ENCODE results near the gene AKIP1.
"Not testable (repeated sequence)": the region's sequence is repeated elsewhere in the genome, so short reads cannot be mapped to it uniquely, and the experiment has no call there.

AKIP1 gene

GRCh38 chr11:8911029-8911823 lies at the start of gene AKIP1:
TSS of gene AKIP1 (plus strand) at chr11:8911189. CDS start at chr11:8911450, 261 bp downstream.
- peak; percentile 91 to 92 for DNase-seq
- TF ChIP-seq GATA1 (IDR thresholded peaks at IDR 0.05; ENCODE audit: low read depth, low read length), result no peak
- peak; percentile 62 for TF ChIP-seq POLR2A (IDR thresholded peaks at IDR 0.05; ENCODE audit: low read length)

- TF ChIP-seq GATA1 (IDR thresholded peaks at IDR 0.05; ENCODE audit: low read depth, low read length) (no peak), POLR2A (IDR thresholded peaks at IDR 0.05; ENCODE audit: low read length) (no peak)
- DNase-seq, result no peak
Measured at GRCh38 chr11:8863838-8864237, 47.2 kb upstream of the AKIP1 start.

GRCh38 chr11:8865304-8865703 lies 45.7 kb upstream of the AKIP1 start:
- DNase-seq, result no peak
- TF ChIP-seq GATA1 (IDR thresholded peaks at IDR 0.05; ENCODE audit: low read depth, low read length), result no peak
- TF ChIP-seq POLR2A (IDR thresholded peaks at IDR 0.05; ENCODE audit: low read length), result no peak

- TF ChIP-seq POLR2A (IDR thresholded peaks at IDR 0.05; ENCODE audit: low read length), result no peak
- no peak for TF ChIP-seq GATA1 (IDR thresholded peaks at IDR 0.05; ENCODE audit: low read depth, low read length)
Measured at GRCh38 chr11:8867035-8867434, 44.0 kb upstream of the AKIP1 start.

GRCh38 chr11:8867931-8868631 lies 42.9 kb upstream of the AKIP1 start:
- TF ChIP-seq GATA1 (IDR thresholded peaks at IDR 0.05; ENCODE audit: low read depth, low read length), result no peak
- TF ChIP-seq POLR2A (IDR thresholded peaks at IDR 0.05; ENCODE audit: low read length), result no peak
- no peak for DNase-seq

More at GRCh38 chr11:8867035-8867434, 44.0 kb upstream of the AKIP1 start:
- DNase-seq, result no peak

- DNase-seq, result peak; percentile 5 to 12
- TF ChIP-seq GATA1 (IDR thresholded peaks at IDR 0.05; ENCODE audit: low read depth, low read length) (no peak), POLR2A (IDR thresholded peaks at IDR 0.05; ENCODE audit: low read length) (no peak)
Measured at GRCh38 chr11:8870411-8871170, 40.4 kb upstream of the AKIP1 start.

GRCh38 chr11:8871171-8871775 lies 39.7 kb upstream of the AKIP1 start:
- TF ChIP-seq GATA1 (IDR thresholded peaks at IDR 0.05; ENCODE audit: low read depth, low read length) (no peak), POLR2A (IDR thresholded peaks at IDR 0.05; ENCODE audit: low read length) (no peak)
- DNase-seq, result no peak

GRCh38 chr11:8871962-8872361 lies 39.0 kb upstream of the AKIP1 start:
- DNase-seq, result no peak
- TF ChIP-seq GATA1 (IDR thresholded peaks at IDR 0.05; ENCODE audit: low read depth, low read length), result no peak
- no peak for TF ChIP-seq POLR2A (IDR thresholded peaks at IDR 0.05; ENCODE audit: low read length)

GRCh38 chr11:8873741-8874405 lies 37.1 kb upstream of the AKIP1 start:
- no peak for DNase-seq
- no peak for TF ChIP-seq POLR2A (IDR thresholded peaks at IDR 0.05; ENCODE audit: low read length)

GRCh38 chr11:8878771-8879170 lies 32.2 kb upstream of the AKIP1 start:
- no peak for DNase-seq
- no peak for TF ChIP-seq GATA1 (IDR thresholded peaks at IDR 0.05; ENCODE audit: low read depth, low read length)
- no peak for TF ChIP-seq POLR2A (IDR thresholded peaks at IDR 0.05; ENCODE audit: low read length)

- not testable (repeated sequence) for DNase-seq
Measured at GRCh38 chr11:8881585-8881984, 29.4 kb upstream of the AKIP1 start.

GRCh38 chr11:8886322-8886721 lies 24.7 kb upstream of the AKIP1 start:
- TF ChIP-seq GATA1 (IDR thresholded peaks at IDR 0.05; ENCODE audit: low read depth, low read length), result no peak
- DNase-seq, result no peak

GRCh38 chr11:8891185-8891584 lies 19.8 kb upstream of the AKIP1 start:
- not testable (repeated sequence) for DNase-seq

All from erythroblast (primary cell).